WI38 (cell line): Measurements from ENCODE around the gene WIPI1.
A peak's percentile ranks its signal among the peaks of the same experiment; 100 is the strongest.

Experiments used
- H3K4me3 ChIP-seq: 2 replicates; pipeline ENCODE4 v1.5.1; 2011; ENCODE audit warnings: low read depth, mild to moderate bottlenecking, control low read depth, low read length
- TF ChIP-seq, protein P1 (sequence below): IDR thresholded peaks from 2 replicates; pipeline ENCODE4 v1.5.1; 2012; ENCODE audit warnings: low read depth, mild to moderate bottlenecking, control low read depth, low read length

Gene WIPI1

GRCh38 chr17:68384941-68385340 lies 72.4 kb downstream of the WIPI1 start:
- TF ChIP-seq, protein P1, sequence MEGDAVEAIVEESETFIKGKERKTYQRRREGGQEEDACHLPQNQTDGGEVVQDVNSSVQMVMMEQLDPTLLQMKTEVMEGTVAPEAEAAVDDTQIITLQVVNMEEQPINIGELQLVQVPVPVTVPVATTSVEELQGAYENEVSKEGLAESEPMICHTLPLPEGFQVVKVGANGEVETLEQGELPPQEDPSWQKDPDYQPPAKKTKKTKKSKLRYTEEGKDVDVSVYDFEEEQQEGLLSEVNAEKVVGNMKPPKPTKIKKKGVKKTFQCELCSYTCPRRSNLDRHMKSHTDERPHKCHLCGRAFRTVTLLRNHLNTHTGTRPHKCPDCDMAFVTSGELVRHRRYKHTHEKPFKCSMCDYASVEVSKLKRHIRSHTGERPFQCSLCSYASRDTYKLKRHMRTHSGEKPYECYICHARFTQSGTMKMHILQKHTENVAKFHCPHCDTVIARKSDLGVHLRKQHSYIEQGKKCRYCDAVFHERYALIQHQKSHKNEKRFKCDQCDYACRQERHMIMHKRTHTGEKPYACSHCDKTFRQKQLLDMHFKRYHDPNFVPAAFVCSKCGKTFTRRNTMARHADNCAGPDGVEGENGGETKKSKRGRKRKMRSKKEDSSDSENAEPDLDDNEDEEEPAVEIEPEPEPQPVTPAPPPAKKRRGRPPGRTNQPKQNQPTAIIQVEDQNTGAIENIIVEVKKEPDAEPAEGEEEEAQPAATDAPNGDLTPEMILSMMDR, result no peak
- H3K4me3 ChIP-seq, result no peak overlapping the region

DNA sequence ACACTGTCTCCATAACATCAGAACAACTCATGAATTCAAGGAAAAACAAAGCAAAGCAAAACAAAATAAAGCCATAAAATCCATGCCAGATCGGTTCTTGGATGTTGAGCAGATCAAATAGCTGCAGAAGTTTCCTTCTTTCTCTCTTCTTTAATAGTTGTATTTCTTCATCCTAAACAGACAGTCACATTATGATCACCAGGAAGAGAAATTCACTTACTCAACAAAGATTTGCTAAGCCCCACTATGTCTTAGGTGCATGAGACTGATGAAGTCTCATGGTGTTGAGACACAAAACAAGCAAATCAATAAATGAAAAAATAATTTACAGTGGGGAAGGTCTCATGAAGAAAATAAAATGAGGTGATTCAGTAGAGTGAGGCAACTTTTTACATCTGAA lies 72.8 kb downstream of the WIPI1 start:
- peak overlapping the region; percentile 40 for H3K4me3 ChIP-seq
- TF ChIP-seq, protein P1, result no peak

DNA sequence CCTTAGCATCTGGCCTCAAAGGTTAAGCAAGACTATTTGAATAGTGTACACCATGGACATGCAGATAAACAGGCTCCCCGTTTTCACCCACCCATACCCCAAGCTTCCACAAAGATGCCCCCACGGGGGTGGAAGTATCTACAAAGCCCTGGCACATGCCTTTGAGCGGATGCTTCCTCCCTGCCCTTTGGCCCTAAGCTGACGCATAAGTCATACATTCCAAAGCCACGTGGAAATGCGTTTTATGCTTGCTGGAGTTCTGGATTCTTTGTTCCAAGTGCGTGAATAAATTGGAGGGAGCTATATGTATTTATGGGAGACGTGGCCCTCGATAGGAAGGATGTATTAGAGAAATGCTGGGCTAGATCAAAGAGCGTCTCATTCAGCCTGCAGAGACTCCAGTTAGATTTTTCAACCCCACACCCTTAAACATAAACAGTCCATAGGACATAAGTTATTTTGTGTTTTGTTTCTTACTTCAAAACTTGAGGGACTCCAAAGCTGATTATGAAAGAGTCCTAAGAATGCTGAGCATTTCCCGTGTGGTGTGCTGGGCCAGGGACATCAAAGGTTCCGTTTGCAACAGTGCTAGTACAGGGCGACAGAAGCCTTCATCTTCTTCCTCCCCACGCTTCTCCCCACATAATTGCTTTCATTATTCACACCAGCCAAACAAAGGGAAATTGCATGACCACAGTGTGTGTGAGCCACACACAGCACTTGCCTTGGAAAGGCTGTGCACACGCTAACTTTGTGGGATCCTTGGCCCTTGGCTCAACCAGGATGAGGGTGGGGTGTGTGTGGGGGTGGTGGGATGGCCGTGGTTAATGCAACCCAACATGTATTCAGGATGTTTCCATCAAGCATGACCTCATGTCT lies 73.6 kb downstream of the WIPI1 start:
- TF ChIP-seq, protein P1, result no peak
- peak overlapping the region; percentile 40 for H3K4me3 ChIP-seq

DNA sequence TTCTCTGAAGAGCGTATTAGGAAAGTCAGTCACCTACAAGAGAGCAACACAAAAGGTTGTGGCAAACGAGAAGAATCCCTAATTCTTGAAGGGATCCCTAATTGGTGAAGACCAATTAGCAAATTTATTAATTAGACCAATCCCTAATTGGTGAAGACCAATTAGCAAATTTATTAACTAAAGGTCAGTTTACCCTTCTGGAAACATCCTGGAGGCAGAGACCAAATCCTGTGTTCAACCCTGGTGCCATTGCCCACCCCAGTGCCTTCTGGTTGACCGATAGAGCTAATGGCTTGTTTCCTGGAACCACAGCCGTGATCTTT lies 74.2 kb downstream of the WIPI1 start:
- H3K4me3 ChIP-seq, result no peak overlapping the region
- TF ChIP-seq, protein P1, result no peak

DNA sequence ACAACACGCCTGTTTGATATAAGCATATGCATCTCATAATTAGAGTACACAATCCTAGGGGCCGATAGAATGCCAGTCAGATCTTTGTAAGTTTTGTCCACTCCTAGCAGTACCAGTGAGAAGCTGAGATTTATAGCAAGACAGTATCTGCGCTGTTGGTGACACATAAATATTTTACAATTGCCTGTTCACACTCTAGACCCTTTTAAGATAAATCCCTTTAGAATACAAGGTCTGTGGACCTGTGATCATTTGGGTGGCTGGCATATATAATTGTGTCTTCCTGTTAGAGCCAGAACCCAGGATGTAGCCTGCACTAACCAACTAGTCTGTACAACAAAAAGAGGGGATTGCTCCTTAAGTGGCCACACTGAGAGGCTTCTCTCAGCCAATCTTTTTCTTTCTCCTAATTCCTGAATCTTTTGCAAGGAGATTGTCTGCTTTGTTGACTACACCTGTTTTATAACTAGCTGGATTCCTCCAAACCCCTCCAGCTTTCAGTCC lies 74.7 kb downstream of the WIPI1 start:
- no peak overlapping the region for H3K4me3 ChIP-seq
- TF ChIP-seq, protein P1, result no peak

DNA sequence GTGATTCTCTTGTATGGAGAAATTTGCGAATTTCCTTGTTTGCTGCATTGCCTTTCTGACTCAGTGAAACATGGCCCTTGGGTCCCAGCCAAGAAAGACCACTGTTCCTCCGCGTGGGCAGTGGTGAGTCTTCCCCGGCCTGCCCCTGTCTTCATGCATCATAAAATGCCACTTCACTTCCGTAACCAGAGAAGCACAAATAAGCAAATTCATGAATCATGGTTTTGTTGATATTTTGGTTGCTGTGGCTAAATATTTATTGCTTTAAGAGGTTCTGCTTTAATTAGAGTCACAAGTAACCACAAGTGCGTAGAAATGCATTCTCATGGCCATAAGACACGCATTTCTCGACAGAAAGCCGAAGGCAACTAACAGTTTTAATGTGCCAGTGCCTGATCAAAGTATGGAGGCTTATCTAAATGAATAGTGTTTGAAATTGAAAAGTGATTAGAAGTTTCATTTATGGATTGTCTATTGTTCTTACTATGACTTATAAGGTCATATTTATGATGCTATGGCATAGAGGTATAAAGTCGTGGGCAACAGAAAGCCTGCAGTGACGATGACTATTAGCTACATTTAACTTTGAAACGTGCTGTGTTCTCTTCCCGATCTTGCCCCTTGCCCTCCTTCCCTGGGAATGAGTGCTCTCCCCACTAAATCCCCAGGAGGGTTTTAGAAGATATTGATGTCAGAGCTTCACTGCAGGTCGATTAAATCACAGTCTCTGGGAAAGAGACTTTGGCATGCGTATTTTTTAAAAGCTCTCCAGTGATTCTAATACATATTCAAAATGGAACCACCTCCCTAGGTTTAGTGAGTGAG lies 76.0 kb downstream of the WIPI1 start:
- 0 out of 2 replicates have a peak overlapping the region, but pooled peaks have one; percentile 5 for H3K4me3 ChIP-seq
- TF ChIP-seq, protein P1, result no peak
